ENCODE measurements around the gene RASAL2.

RASAL2 gene

DNA sequence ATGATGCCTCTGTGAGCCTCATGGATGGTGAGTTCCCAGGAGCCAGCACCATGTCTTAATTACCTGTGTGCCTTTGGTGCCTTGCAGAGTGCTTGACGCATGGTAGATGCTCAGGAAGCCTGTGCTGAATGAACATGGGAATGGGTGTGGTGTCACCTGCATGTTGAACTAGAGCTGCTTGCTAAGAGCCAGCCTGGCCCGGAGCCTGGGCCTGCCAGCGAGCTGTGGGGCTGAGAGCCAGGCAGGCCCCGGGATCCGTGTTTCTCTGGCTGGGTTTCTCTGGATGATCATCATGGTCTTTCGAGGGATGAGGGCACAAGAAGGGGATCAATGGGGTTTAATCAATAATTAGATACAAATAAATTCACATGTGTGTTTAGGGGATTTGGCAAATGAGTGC, 412.3 kb downstream of the RASAL2 start:
- in situ Hi-C loops (cut with HindIII; ENCODE audit: low sequenced_read_pairs), result no loop called here
- H3K4me3 ChIP-seq (ENCODE audit: low read depth, low read length), result no peak overlapping the region
- TF ChIP-seq, protein P1, sequence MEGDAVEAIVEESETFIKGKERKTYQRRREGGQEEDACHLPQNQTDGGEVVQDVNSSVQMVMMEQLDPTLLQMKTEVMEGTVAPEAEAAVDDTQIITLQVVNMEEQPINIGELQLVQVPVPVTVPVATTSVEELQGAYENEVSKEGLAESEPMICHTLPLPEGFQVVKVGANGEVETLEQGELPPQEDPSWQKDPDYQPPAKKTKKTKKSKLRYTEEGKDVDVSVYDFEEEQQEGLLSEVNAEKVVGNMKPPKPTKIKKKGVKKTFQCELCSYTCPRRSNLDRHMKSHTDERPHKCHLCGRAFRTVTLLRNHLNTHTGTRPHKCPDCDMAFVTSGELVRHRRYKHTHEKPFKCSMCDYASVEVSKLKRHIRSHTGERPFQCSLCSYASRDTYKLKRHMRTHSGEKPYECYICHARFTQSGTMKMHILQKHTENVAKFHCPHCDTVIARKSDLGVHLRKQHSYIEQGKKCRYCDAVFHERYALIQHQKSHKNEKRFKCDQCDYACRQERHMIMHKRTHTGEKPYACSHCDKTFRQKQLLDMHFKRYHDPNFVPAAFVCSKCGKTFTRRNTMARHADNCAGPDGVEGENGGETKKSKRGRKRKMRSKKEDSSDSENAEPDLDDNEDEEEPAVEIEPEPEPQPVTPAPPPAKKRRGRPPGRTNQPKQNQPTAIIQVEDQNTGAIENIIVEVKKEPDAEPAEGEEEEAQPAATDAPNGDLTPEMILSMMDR (IDR thresholded peaks at IDR 0.05; ENCODE audit: low read depth, low read length), result no peak
- DNase-seq (ENCODE audit: low read depth, low spot score), result no peak

DNA sequence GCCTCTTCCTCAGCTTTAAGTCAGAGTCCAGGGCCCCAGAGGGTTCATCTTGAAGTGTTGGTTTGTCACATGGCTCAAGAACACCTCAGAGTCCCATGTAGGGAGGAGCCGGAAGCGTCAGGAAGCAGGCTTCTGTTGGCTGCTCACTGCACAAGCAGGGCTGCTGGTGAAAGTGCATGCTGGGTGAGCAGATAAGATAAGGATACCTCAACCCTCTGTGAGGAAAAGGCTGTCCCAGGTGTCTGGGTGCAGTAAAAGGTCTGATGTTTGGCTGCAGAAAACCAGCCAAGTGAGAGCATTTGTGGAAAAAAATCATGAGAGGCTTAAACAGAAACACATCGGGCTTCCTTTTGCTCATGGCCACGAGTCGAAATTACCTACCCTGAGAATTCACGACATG, 412.8 kb downstream of the RASAL2 start:
- DNase-seq (ENCODE audit: low read depth, low spot score), result no peak
- in situ Hi-C loops (cut with HindIII; ENCODE audit: low sequenced_read_pairs), result no loop called here
- TF ChIP-seq, protein P1 (IDR thresholded peaks at IDR 0.05; ENCODE audit: low read depth, low read length), result no peak
- no peak overlapping the region for H3K4me3 ChIP-seq (ENCODE audit: low read depth, low read length)

DNA sequence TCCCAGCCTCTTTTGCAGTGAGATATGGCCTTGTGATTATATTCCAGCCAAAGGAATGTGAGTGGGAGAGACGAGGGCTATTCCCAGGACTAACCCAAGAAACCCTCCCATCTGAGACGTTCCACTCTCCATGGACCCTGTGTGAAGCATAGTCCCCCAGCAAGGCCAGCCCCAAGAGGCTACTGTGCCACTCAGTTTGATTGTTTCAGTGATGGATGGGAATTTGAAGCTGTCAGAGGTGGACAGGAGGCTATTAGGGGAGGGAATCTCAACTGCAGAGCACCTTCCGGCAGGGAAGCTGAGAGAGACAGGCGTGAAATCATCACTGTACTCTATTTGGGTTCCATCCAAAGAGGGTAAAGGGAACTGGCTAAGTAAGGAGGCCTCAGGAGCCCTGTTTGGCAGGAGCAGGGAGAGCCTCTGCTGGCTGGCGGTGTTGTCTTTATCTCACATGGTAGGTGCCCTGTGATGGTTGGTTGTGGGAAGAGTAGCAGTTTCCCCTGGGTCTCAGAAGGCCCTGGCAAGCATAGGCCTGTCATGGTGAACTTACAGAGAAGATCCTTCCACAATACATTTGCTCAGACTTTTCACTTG, 415.6 kb downstream of the RASAL2 start:
- in situ Hi-C loops (cut with HindIII; ENCODE audit: low sequenced_read_pairs), result no loop called here
- H3K4me3 ChIP-seq (ENCODE audit: low read depth, low read length), result no peak overlapping the region
- TF ChIP-seq, protein P1 (IDR thresholded peaks at IDR 0.05; ENCODE audit: low read depth, low read length), result no peak
- DNase-seq (ENCODE audit: low read depth, low spot score), result no peak

DNA sequence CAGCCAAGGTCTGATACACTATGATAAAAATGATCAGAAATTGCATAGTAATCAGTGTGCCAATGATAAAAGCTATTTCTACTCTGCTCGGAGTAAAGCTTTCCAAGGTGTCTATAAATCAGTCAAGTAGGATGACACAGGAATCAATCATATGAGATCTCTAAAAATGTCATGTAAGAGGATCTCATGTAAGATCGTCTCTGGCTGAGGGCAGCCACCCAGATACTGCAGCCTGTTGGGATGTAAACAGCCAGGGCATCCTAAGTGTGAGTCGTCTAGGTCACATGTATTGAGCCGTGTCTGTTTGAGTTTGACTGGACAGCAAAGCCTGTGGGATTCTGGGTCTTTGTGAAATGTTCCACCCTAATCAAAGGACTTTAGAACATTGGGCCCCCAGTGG, 416.3 kb downstream of the RASAL2 start:
- in situ Hi-C loops (cut with HindIII; ENCODE audit: low sequenced_read_pairs), result no loop called here
- no peak for DNase-seq (ENCODE audit: low read depth, low spot score)
- TF ChIP-seq, protein P1 (IDR thresholded peaks at IDR 0.05; ENCODE audit: low read depth, low read length), result no peak
- H3K4me3 ChIP-seq (ENCODE audit: low read depth, low read length), result no peak overlapping the region

DNA sequence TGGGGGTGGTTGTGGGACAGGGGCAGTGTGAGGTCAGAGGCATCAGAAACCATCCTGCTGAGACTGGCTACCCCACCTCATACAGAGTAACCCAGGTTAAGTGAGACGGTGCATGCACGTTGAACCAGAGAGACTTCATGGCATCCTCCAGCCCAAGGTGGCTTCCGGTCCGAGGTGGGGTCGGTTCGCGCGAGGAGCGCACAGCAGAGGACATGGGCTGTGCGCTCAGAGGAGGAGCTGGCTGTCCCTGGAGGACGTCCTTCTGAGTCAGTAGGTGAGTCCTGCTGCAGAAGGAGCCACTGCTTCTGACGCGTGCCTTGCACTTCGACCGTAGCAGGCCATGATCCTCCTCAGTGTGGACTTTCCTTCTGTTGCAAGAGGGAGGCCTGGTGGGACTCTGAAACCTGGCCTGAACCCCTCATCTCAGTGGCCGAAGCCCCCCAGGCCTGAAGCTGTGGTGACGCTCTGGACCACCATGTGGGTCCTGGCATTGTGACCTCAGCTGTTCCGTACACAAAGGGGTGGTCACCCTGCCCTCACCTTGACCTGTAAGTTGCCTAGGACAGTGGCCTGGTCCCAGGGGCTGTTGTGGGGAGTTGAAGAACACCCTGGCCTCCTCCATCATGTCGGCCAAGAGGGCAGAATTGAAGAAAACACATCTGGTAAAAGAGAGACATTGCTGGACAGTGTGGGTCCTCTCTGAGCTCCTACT, 418.8 kb downstream of the RASAL2 start, which contains the start of gene TEX35:
Gene TEX35, plus strand, starts transcription at position 544 of the 712 bp plus-strand sequence. Its CDS starts 80 bp downstream, at position 624.
- no peak for DNase-seq (ENCODE audit: low read depth, low spot score)
- TF ChIP-seq, protein P1 (IDR thresholded peaks at IDR 0.05; ENCODE audit: low read depth, low read length), result no peak
- in situ Hi-C loops (cut with HindIII; ENCODE audit: low sequenced_read_pairs), result no loop called here
- no peak within 1 kb of the TSS for H3K4me3 ChIP-seq (ENCODE audit: low read depth, low read length)

DNA sequence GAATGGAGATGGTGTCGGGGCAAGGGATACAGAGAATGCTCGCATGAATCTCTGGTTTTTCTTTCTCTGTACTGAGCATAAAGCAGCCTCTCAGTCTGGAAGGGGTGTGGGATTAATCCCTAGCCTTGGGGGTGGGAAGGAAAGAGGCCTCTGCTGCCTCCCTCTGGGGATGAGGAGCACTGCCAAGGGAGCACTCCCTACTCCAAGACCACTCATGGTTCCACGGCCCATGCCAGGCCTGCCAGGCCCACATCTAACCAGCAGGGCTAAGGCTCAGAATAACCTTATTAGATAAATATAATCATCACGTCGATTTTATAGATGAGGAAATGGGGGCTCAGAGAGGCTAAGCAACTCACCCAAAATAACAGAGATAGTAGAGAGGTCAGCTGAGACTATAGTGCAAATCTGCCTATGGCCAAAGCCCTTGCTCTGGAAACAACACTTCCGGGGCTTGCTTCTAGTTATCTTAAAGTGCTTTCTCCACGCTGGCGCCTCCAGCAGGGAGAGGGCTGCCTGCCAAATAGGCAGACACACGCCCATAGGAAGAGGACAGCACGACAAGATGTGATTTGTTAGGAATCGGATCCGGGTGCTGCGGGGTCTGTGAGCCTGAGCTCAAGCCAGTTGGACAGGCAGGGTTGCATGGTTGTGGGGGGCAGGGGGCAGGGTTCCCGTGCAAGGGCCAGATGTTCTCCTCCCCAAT, 419.5 kb downstream of the RASAL2 start:
- TF ChIP-seq, protein P1 (IDR thresholded peaks at IDR 0.05; ENCODE audit: low read depth, low read length), result no peak
- in situ Hi-C loops (cut with HindIII; ENCODE audit: low sequenced_read_pairs), result no loop called here
- DNase-seq (ENCODE audit: low read depth, low spot score), result peak; percentile 23
- H3K4me3 ChIP-seq (ENCODE audit: low read depth, low read length), result no peak overlapping the region

Data from astrocyte of the spinal cord (primary cell).